NCI-H2171 treated with DMSO at 0.1 percent for 48 hours (cell line): ENCODE measurements around the gene MARCO.
"Not testable (repeated sequence)": the region's sequence is repeated elsewhere in the genome, so short reads cannot be mapped to it uniquely, and the experiment has no call there.

Source experiments
- DNase-seq: peaks from one replicate; lab custom pipeline; 2025; lab: John Stamatoyannopoulos, UW

MARCO gene

GRCh38 chr2:119005051-119005450 is 63.1 kb downstream of the MARCO start:
- DNase-seq: no peak

- DNase-seq: no peak
Observed at GRCh38 chr2:119005555-119005954, 63.6 kb downstream of the MARCO start.

GRCh38 chr2:119006441-119006840 is 64.4 kb downstream of the MARCO start:
- DNase-seq: no peak

DNA sequence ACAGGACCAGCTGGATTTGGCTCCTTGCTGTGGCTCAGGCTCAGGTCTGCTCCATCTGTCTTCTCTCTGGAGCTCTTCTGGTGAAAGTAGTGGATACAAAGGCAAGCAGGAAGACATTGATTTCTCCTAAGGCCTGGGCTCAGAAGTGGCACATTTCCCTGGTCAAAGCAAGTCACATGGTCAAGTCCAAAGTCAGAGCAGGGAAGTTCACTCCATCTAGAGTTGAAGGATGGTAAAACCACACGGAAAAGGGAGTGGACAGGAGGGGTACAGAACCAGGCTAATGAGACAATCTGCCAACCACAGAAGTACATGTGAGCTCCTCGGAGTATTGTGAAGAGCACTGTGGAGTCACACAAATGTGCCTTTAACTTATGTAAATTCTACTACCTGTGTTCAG is 66.1 kb downstream of the MARCO start:
- no peak for DNase-seq

DNA sequence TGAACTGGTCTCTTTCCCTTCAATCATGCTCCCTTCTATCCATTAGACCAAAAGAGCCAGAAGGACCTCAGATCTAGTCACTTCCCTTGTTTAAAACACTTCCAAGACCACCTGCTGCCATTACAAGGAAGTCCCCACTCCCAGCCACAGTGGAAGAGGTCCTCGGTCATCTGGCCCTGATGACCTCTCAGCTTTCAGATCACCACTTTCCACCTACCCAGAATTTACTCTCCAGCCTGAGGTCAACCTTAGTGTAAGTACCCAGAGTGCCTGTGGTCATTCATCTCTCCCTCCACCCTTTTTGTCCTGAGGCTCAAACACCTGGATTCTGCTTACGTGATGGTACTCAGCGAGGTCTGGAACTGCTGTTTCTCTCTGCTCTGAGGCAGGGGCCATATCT is 67.1 kb downstream of the MARCO start:
- DNase-seq: no peak

GRCh38 chr2:119010336-119010735 is 68.3 kb downstream of the MARCO start:
- DNase-seq: no peak

DNA sequence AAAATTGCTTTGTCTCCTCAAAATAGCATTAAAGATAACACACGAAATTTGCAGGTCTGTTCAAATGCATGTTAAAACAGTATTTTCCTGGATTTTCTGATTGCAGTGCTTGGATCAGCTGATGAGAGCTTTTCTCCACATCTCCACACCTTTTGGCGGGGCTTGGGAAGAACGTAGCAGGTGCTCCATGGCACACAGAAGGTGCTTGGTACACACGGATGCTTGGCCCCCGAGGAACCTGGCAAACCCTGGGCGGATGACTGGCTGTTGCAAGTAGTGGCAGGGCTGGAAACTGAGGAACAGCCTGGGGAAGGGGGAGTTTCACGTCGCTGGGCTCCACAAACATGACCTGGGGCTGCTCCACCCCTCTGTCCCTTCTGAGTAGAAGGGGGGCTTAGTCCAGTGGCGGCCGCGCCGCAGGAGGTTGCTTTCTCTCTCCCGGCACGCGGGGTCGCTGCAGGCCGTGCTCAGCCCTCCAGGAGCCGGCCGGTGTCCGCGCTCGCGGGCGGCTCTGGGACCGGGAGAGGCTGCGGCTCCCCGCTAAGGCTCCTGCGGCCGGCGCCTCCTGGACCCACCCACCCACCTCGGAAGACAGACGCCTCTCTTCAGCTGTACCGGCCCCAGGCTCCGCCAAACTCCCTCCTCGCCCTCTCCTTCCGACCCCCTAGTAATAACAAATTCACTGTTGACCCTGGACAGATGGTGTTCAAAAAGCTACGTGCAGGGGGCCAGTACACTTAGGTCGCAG is 69.3 kb downstream of the MARCO start:
- no peak for DNase-seq

- DNase-seq: no peak
Observed at GRCh38 chr2:119011910-119012209, 69.9 kb downstream of the MARCO start.

DNA sequence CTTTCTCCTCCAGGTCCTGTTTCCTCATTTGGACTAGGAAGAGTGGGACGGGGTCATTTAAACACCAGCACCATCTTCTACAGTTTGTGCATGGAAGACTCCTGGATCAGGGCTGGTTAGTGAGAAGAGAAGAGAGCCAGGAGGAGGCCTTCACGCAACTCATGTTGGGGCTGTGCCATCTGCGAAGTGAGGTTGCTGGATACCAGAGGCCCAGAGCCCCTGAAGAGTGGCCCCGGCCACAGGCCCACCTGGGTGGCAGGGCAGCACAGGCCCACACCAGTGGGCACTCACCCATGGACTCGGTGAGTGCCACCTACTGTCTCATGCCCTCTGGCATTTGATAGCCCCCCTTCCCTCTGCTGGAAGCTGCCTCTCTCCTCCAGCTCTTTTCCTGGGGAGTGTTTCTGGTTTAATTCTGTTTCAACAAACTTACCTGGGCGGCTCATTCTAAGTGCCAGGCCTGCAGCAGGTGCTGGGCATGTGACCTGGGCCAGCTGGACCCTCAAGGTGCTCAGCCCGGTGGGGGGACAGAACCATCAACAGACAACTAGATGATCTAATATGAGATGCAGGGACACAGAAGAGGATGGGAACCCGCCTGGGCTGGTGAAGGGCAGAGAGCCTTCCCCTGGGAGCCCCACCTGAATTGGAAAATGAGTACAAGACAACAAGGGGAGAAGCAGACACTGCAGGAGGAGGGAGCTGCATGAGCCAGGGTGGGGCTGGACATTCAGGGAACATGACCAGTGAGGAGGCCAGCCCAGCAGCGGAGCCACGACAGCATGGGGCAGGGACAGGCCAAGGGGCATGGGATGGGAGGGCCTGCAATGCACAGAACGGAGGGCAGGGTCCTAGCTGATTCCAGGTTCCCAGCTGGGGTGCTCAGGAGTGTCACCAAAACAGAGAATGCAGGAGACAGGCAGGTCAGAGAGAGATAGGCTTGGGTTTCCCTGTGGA is 70.6 kb downstream of the MARCO start:
- no peak for DNase-seq

GRCh38 chr2:119013671-119014070 is 71.7 kb downstream of the MARCO start:
- no peak for DNase-seq

GRCh38 chr2:119015845-119016244 is 73.9 kb downstream of the MARCO start:
- DNase-seq: no peak

- no peak for DNase-seq
Observed at GRCh38 chr2:119019521-119019920, 77.5 kb downstream of the MARCO start.

DNA sequence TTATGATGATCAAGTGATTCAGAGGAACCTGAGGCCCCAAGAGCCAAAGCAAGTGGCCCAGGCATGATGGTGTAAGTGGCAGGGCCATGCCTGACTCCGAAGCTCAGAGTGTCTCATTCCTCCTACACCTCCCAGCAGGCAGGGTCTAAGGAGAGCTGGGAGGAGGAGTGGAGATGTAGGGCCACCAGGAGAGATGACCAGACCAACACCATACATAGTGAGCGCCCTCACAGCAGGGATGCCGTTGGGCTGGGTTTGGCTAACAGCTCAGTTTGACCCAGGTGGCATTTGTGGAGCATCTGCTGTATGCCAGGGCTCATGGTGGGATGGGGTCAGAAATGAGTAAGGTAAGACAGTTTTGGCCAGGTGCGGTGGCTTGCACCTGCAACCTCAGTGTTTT is 80.7 kb downstream of the MARCO start:
- no peak for DNase-seq

DNA sequence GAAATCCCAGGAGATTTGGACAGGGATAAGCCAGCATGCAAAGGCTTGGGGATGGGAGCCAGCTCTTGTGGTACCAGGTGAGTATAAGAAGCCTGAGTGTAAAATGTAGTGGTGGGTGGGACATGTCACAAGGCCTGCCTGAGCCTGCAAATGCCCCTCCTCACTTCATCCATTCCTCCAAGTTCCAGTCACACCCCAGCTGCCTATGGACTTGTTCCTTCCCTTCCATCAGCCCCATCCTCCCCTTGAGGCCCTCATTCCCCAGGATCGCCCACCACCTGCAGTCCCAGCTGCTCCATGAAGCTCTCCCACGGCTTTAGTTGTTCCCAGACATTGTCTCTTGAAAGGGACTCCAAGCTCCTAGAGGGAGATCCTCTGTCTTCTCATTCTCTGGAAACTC is 81.5 kb downstream of the MARCO start:
- no peak for DNase-seq

- no peak for DNase-seq
Observed at GRCh38 chr2:119024152-119024551, 82.2 kb downstream of the MARCO start.

GRCh38 chr2:119024568-119024967 is 82.6 kb downstream of the MARCO start:
- DNase-seq: no peak

- DNase-seq: no peak
Observed at GRCh38 chr2:119025013-119025412, 83.0 kb downstream of the MARCO start.

GRCh38 chr2:119025762-119026351 is 83.9 kb downstream of the MARCO start:
- DNase-seq: no peak

DNA sequence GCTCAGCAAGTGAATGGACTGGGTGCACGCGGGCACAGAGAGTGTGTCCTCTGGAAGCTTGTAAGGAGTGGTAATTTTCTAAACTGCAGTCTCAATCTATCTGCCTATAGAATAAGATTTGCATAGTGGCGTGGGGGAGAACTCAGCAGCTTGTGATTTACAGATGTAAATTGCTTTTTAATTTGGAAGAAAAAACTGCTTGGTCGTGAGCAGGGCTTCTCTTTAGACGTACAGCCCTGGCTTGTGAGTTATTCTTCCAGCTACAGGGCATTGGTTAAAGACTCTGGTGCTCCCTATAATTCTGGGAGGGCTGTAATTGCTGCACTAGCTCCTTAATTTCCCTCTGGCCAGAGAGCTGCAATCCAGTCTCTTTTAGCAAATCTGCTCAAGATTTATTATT is 84.9 kb downstream of the MARCO start:
- DNase-seq: no peak

DNA sequence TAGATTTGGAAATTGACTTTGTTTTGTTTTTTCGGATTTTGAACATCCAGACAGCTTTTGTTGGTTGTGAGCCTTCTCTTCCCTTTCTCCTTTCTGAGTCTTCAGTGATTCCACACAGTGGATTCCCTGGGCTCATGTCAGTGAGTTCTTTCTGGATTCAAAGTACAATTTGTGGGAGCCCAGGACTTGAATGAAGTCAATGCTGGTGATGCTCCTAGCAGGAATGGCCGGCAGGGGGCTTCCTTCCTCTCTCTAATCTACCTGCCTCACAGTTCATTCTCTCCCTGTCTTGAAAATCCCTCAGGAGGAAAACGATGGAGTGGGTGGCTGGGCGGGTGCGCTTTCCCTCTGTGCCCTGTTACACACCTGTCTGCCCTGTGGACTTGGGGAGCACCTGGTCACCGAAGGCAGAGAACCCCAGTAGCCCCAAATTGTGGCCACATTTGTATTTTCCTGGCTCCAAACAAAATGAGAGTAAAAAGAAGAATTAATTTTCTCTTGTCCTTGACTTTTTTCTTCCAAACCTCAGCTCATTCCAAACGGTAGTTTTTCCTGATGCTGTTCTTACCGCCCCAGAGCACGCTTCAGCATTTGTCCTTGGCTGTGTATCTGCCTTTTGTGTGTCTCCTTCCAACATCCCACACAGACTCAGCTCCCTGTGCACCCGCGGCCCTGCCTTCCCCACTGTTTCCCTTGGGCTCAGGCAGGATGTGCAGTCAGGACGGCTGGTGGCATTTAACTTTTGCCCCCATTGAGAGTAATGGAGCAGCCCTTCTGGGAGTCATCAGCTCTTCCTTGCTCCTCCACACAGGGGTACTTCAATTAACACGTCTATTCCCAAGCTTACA is 86.6 kb downstream of the MARCO start:
- peak; percentile 38 for DNase-seq

DNA sequence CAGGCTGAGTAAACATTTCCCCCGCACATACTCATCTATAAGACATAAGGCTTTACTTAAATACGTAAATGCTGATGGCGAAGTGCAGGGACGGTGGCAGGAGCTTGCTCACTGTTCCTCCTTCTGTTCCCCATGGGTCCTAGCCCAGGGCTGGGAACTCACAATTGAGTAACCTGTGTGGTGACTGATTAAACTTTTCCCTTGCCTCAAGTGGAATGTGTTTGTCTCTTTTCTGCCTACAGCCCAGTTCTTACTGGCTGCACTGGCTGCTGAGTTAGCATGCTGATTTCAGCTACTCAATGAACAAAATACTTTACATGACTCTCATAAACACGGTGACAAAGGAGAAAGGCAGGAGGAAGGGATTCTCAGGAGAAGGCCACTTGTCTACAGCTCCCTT is 87.3 kb downstream of the MARCO start:
- no peak for DNase-seq

DNA sequence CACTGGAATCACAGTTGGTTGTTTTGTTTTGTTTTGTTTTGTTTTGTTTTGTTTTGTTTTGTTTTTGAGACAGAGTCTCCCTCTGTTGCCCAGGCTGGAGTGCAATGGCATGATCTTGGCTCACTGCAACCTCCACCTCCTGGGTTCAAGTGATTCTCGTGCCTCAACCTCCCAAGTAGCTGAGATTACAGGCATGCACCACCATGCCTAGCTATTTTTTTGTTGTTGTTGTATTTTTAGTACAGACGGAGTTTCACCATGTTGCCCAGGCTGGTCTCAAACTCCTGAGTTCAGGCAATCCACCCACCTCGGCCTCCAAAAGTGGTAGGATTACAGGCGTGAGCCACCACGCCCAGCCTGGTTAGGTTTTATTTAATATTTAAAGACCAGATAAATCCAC is 95.9 kb downstream of the MARCO start:
- not testable (repeated sequence) for DNase-seq
